ENCODE measurements around the gene GGN. TPM values are rescaled to one million over a fixed set of nuclear protein-coding genes. Genes with fewer than 3 reads are reported as not detected.

The GGN gene
- total RNA-seq, 1 experiment from 2014 or later: 1.5 TPM

DNA sequence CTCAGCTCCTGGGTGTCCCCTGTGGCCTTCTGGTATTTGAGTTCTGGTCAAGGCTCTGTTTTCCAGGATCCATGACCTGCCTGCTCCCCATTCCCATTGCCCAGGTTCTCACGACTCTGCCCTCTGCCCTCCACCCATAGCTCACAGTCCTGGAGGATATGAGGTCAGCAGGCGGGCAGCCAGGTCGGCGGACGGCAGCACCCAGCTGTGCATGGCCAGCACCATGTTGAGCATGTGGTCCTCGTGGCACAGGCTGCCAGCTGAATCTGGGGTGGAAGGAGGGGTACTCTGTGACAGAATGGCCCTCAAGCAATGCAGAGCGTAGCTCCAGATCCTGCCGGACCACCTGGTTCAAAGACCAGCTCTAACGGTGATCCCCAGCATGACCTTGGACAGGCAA, 33.1 kb upstream of the GGN start:
- Histone ChIP-seq H2BK120ac (ENCODE audit: low read depth, low read length, poor library complexity, severe bottlenecking) (no peak overlapping the region), H3K79me2 (ENCODE audit: insufficient read depth, low read length) (no peaks in the 10 kb centered on the region), H3K27ac (ENCODE audit: insufficient read length, low read depth, low read length) (no peak overlapping the region), H2BK12ac (ENCODE audit: insufficient read length, low read depth, low read length) (no peak overlapping the region), H3K4ac (ENCODE audit: low read depth, low read length) (no peak overlapping the region), H3K18ac (ENCODE audit: insufficient read length, low read depth, low read length) (no peak overlapping the region), H4K91ac (ENCODE audit: insufficient read length, low read depth, low read length) (no peak overlapping the region), H3K14ac (ENCODE audit: insufficient read depth, low read length) (no peak overlapping the region), H3K23ac (ENCODE audit: insufficient read length, low read depth, low read length) (no peak overlapping the region), H2BK20ac (ENCODE audit: low read depth, low read length, poor library complexity, severe bottlenecking) (no peak overlapping the region), H4K8ac (replicated peaks; ENCODE audit: insufficient read length, low read depth, low read length) (no peak overlapping the region), H3K4me2 (ENCODE audit: insufficient read depth, insufficient read length, low read length) (no peak overlapping the region), H2AK5ac (ENCODE audit: insufficient read length, low read length) (no peak overlapping the region), H2BK15ac (ENCODE audit: low read depth, low read length) (no peak overlapping the region), H3K79me1 (ENCODE audit: insufficient read depth, low read depth, low read length, poor library complexity, severe bottlenecking) (no peaks in the 10 kb centered on the region), H3K9ac (ENCODE audit: extremely low read depth, insufficient read length, low read length) (no peak overlapping the region), H4K5ac (ENCODE audit: insufficient read length, low read depth, low read length) (no peak overlapping the region), H3K56ac (ENCODE audit: insufficient read length, low read depth, low read length) (no peak overlapping the region), H2AFZ (ENCODE audit: low read length) (no peak overlapping the region), H3K23me2 (ENCODE audit: insufficient read length, low read depth, low read length, poor library complexity, severe bottlenecking) (peaks cover 14% of the 10 kb centered on the region), H3T11ph (ENCODE audit: low read length) (no peak overlapping the region), H3K9me3 (ENCODE audit: control insufficient read depth, low read depth, low read length) (no peaks in the 10 kb centered on the region), H2BK5ac (ENCODE audit: insufficient read length, low read length) (no peak overlapping the region), H3K4me1 (ENCODE audit: insufficient read depth, low read length) (no peaks in the 10 kb centered on the region; the same call in 1 of the 2 replicates), H3K27me3 (ENCODE audit: insufficient read depth, low read length) (no peaks in the 10 kb centered on the region), H4K20me1 (ENCODE audit: control insufficient read depth, insufficient read depth, insufficient read length) (no peaks in the 10 kb centered on the region)
- no peak for DNase-seq
- peaks cover 29% of the 10 kb centered on the region for H3K27me3 Mint-ChIP-seq (ENCODE audit: low read depth)
- H3K9me3 Mint-ChIP-seq: no peaks in the 10 kb centered on the region
- H3K4me3 Mint-ChIP-seq: no peak overlapping the region
- WGBS (ENCODE audit: extremely low coverage, insufficient read length, low lambda C conversion rate): no CpG with 5 or more reads among the region's 9 CpGs
- TF ChIP-seq CTCF (conservative IDR thresholded peaks at IDR 0.05): no peak
- no peaks in the 10 kb centered on the region for H3K36me3 Mint-ChIP-seq (ENCODE audit: insufficient read depth in 1 of 3, low read depth in 3 of 3)
- no peak overlapping the region for H3K27ac Mint-ChIP-seq
- H3K4me1 Mint-ChIP-seq: peaks cover 12 to 17% of the 10 kb centered on the region in 2 experiments

Measured in H9 (cell line).